ENCODE measurements around the gene TMEM80.

GRCh38 chr11:749731-750130, 54.1 kb downstream of the TMEM80 start:
- TF ChIP-seq CTCF (IDR thresholded peaks at IDR 0.05): no peak
- TF ChIP-seq POLR2A (IDR thresholded peaks at IDR 0.05): no peak
- no peak for TF ChIP-seq POLR2AphosphoS5 (IDR thresholded peaks at IDR 0.05)
